GM18519 (cell line): ENCODE data around the gene ATG12.
"Not testable (repeated sequence)": the region's sequence is repeated elsewhere in the genome, so short reads cannot be mapped to it uniquely, and the experiment has no call there.

Experiments
- ATAC-seq: cut with Tn5 transposase; IDR thresholded peaks from one replicate; pipeline ENCODE4 v1.9.1; 2021; ENCODE audit warnings: mild to moderate bottlenecking, moderate library complexity; ENCODE audit not compliant: unreplicated experiment, low FRiP score

ATG12 gene

GRCh38 chr5:115843444-115844130 is 2.2 kb upstream of the ATG12 start:
- ATAC-seq = no peak

GRCh38 chr5:115842952-115843351 is 1.6 kb upstream of the ATG12 start:
- ATAC-seq = no peak

GRCh38 chr5:115842089-115842935 is 947 bp upstream of the ATG12 start:
- peak; percentile 17 for ATAC-seq

- ATAC-seq = no peak
These were observed 492 bp downstream of the ATG12 start for GRCh38 chr5:115840873-115841272.

GRCh38 chr5:115838885-115839518 is 2.4 kb downstream of the ATG12 start:
- ATAC-seq = no peak

GRCh38 chr5:115835481-115835880 is 5.9 kb downstream of the ATG12 start:
- ATAC-seq = no peak

GRCh38 chr5:115831163-115831768 is 10.1 kb downstream of the ATG12 start:
- peak; percentile 71 for ATAC-seq

GRCh38 chr5:115829913-115830312 is 11.5 kb downstream of the ATG12 start:
- no peak for ATAC-seq

GRCh38 chr5:115825948-115826347 is 15.4 kb downstream of the ATG12 start:
- ATAC-seq = no peak

GRCh38 chr5:115824983-115825382 is 16.4 kb downstream of the ATG12 start:
- not testable (repeated sequence) for ATAC-seq

- no peak for ATAC-seq
These were observed 20.5 kb downstream of the ATG12 start for GRCh38 chr5:115820846-115821245.

GRCh38 chr5:115818821-115819220 is 22.5 kb downstream of the ATG12 start:
- no peak for ATAC-seq

GRCh38 chr5:115817386-115817785 is 24.0 kb downstream of the ATG12 start:
- no peak for ATAC-seq

- ATAC-seq = no peak
These were observed 24.9 kb downstream of the ATG12 start, which contains the start of gene CDO1 for GRCh38 chr5:115816226-115817081. Gene CDO1, minus strand, starts transcription at chr5:115816659. Its CDS starts 262 bp downstream, at chr5:115816397.

- no peak for ATAC-seq
These were observed 25.6 kb downstream of the ATG12 start for GRCh38 chr5:115815693-115816225.

- no peak for ATAC-seq
These were observed 26.2 kb downstream of the ATG12 start for GRCh38 chr5:115815006-115815692.

GRCh38 chr5:115813719-115814118 is 27.6 kb downstream of the ATG12 start:
- no peak for ATAC-seq

- ATAC-seq = no peak
These were observed 29.0 kb downstream of the ATG12 start for GRCh38 chr5:115812372-115812771.

GRCh38 chr5:115811406-115811805 is 30.0 kb downstream of the ATG12 start:
- no peak for ATAC-seq
